HG03039 (cell line): Measurements from ENCODE around the gene TRAF1.

ENCODE experiments used
- ATAC-seq: cut with Tn5 transposase; IDR thresholded peaks from one replicate; pipeline ENCODE4 v1.9.1; 2021; ENCODE audit warnings: mild to moderate bottlenecking, moderate library complexity; ENCODE audit not compliant: unreplicated experiment

TRAF1 gene

DNA sequence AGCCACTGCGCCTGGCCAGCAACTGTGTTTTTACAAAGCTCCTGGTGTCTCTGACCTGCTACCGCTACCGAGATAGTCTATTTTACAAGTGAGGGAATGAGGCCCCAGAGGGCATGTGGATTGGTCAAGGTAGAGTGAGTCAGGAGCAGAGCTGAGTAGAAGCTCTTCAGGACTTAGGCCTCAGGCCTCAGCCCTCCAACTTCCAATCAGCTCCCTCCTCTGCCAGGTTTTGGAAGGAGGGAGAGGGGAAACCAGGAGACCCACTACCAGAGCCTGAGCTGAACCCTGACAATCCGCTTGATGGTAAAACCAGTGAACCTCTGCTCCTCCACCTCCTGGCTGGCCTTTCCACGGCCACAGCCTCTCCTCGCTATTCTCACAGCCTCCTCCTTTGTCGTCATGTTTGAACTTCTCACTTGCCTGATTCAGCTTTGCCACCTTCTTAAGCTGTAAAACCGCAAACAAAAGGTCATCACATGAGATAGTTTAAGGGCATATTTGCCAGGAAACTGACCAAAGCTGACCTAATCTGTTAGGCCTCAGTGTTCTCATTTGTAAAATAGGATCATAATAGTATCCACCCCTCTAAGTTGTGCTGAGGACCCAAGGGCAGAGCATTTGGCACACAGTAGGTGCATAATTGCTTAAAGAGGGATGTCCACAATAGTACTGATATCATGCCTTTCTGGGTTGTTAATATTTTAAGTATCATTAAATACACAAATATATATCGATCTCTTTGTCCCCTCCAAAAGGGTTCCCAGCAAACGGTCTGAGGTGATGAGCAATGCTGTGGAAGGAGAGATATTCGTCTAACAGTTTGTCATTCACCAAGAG lies 1.7 kb downstream of the TRAF1 start:
- ATAC-seq = no peak

- no peak for ATAC-seq
Observed at GRCh38 chr9:120923620-120924328, 2.8 kb downstream of the TRAF1 start.

- ATAC-seq = no peak
Observed at GRCh38 chr9:120922404-120923195, 4.0 kb downstream of the TRAF1 start.

DNA sequence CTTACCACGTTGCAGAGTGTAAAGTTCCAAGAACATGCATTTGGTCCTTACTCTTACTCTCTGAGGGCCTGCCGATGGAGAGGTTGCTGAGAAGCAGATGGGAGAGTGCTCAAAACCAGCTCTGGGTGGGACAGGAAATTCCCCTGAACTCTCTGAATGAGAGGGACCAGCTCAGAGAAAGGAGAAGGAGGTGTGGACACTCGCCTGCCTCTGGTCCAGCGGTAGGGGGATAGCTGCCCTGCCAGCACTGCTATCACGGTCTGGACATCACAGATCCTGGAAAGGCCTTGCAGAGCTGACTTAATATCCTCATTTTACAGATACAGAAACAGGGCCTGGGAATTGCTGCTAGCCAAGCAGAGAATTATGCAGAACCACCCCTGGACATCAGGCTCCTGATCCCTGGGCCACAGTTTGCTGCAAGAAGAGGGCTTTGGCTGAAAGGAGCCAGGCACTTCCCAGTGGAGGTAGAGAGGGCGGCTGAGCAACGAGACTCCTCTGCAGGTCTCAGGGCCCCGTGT lies 4.9 kb downstream of the TRAF1 start:
- no peak for ATAC-seq

GRCh38 chr9:120920806-120921178 lies 5.8 kb downstream of the TRAF1 start:
- ATAC-seq = no peak

DNA sequence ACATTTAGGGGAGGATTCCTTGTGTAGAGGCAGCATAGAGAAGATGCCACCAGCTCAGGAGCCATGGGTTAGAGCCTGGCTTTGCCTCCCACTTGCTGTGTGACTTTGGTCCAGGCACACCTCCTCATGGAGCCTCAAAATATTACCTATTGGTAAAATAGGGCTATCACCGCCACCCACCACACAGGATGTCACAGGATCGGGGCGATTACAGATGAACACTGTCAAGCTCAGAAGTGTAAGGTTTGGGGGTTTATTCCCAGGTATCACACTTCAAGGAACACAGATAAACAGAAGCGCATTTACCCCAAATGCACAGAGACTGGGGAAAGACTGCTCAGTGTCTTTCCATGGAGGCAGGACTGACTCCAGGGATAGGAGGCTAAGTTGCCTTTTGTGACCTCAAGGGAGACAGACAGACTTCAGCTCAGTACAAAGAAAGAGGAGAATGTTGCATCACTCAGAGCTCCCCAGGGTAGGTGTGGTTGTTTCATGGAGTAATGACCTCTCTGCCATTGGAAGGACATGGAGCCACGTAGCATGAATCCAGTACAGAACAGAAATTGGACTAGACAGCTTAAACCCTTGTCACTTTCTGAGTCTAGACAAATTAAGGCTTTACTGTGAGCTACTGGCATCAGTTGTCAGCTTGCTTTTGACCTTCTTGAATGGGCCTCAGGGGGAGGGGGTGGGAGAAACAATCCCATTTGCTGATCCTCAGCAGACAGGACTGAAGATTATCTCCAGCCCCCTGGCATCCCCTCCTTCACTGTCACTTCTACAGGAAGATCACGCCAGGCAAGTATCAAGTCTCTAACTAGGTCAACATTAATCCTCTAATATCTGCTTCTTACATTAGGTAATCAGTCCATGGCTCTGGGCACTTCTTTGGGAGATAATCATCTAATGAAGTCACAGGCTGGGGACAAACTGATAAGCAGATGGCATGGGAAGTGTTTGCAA lies 6.5 kb downstream of the TRAF1 start:
- no peak for ATAC-seq

GRCh38 chr9:120918931-120919842 lies 7.4 kb downstream of the TRAF1 start:
- no peak for ATAC-seq

DNA sequence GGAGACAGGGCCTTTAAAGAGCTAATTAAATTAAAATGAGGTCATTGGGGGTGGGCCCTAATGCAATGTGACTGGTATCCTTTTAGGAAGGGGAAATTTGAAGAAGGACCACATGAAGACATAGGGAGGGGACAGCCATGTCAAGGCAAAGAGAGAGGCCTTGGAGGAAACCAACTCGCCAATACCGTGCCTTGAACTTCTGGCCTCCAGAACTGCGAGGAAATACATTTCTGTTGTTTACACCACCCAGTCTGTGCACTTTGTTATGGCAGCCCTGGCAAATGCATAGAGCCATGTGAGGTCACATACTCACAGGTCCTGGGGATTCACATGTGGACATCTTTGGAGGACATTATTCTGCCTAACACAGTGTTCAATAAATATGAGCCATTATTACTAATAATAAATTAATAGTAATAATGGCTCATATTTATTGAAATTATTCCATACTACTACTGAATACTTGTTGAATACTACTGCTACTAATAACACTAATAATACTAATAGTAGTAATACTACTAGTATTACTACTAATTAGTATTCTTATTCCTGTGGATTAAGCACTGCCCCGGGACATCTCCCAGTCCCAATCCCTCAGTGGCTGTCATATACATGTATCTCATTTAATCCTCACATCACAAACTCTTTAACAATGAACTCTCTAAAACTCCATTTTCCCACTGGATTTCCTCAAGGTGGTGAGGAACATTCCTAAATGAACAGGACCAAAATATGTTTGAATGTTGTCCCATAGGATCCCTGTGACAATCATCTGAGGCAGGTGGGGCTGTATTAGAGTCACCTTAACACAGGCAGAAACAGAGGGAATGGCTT lies 8.4 kb downstream of the TRAF1 start:
- ATAC-seq = no peak

- no peak for ATAC-seq
Observed at GRCh38 chr9:120916991-120917880, 9.4 kb downstream of the TRAF1 start.

- no peak for ATAC-seq
Observed at GRCh38 chr9:120916588-120916987, 10.0 kb downstream of the TRAF1 start.

- ATAC-seq = no peak
Observed at GRCh38 chr9:120915854-120916470, 10.6 kb downstream of the TRAF1 start.

DNA sequence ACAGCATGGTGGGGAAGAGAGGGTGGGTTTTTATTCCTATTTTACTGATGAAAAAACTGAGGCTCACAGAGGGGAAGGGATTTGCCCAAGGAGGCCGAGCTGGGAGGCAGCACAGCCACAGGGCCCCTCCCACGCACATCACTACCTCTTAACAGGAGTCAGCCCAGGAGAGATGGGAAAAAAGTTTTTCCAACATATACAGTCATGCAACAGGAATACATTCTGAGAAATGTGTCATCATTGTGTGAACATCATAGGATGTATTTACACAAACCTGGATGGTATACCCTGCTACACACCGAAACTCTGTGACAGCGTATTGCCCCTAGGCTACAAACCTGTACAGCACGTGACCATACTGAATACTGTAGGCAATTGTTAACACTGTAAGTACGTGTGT lies 11.6 kb downstream of the TRAF1 start:
- ATAC-seq = no peak

DNA sequence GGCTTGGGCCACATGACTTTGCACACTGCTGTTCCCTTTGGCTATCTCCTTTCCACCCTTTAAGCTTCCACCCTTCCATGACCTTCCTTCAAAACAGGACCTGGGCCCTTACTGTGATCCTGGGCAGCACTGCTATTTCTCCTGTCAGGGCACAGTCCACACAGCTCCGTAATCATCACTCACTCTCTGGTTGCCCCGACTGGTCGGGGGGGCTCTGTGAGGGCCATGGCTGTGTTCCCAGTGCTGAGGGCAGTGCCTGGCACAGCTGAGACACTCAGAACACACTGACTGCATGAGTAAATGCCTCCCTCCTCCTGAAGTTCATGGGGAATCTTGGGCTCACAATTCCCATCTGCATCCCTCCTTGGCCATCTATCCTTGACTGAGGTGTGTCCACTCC lies 12.2 kb downstream of the TRAF1 start:
- ATAC-seq = no peak

- no peak for ATAC-seq
Observed at GRCh38 chr9:120913647-120914264, 12.8 kb downstream of the TRAF1 start.

GRCh38 chr9:120912958-120913646 lies 13.5 kb downstream of the TRAF1 start:
- no peak for ATAC-seq

GRCh38 chr9:120911295-120911837 lies 15.2 kb downstream of the TRAF1 start:
- ATAC-seq = no peak
